Transverse colon (tissue), 4 donors: ENCODE results near the gene RHNO1. TPM values are rescaled to one million over a fixed set of nuclear protein-coding genes. Genes with fewer than 3 reads are reported as not detected.

Experiments
- DNase-seq: peaks from one replicate; pipeline ENCODE4 v3.0.0-alpha.2; 2019
- H3K27ac ChIP-seq, 4 donors: fragments of 200-600 bp; sonication (generic); 2 replicates each; pipeline ENCODE4 v1.5.1; 2016 to 2018; ENCODE audit warnings: inconsistent platforms in 4 of 4
- H3K27me3 ChIP-seq: fragments of 200-600 bp; sonication (generic); 2 replicates; pipeline ENCODE4 v1.5.1; 2017; ENCODE audit warnings: inconsistent platforms
- H3K36me3 ChIP-seq, 4 donors: fragments of 200-600 bp; sonication (generic); 2 replicates each; pipeline ENCODE4 v1.5.1; 2017 to 2019; ENCODE audit warnings: inconsistent platforms in 4 of 4
- H3K4me1 ChIP-seq, 4 donors: fragments of 200-600 bp; sonication (generic); 2 replicates each; pipeline ENCODE4 v1.5.1; 2017 to 2020; ENCODE audit warnings: inconsistent platforms in 4 of 4
- H3K4me3 ChIP-seq, 4 donors: fragments of 200-600 bp; sonication (generic); 1 replicate in 1 of 4; 2 replicates in 3 of 4; pipeline versions ENCODE4 v1.5.1 to v1.6.1; 2017 to 2019; ENCODE audit warnings: inconsistent platforms in 4 of 4
- H3K9me3 ChIP-seq, 2 donors: fragments of 200-600 bp; sonication (generic); 2 replicates each; pipeline ENCODE4 v1.5.1; 2017 to 2019; ENCODE audit warnings: inconsistent platforms in 2 of 2
- CTCF ChIP-seq, 5 experiments: fragments of 200-600 bp in 3 of 5; fragments of 450-650 bp in 2 of 5; sonication (generic) in 3 of 5; IDR thresholded peaks; 1 replicate in 2 of 5; 2 replicates in 3 of 5; pipeline ENCODE4 v1.5.1; 2016 to 2017; ENCODE audit warnings: antibody characterized with exemption in 5 of 5, inconsistent platforms in 3 of 5, mild to moderate bottlenecking in 2 of 5, moderate library complexity in 1 of 5
- EP300 ChIP-seq: sonication (generic); formaldehyde crosslinking; IDR thresholded peaks from one replicate; pipeline ENCODE4 v1.6.1; 2017; ENCODE audit warnings: antibody characterized with exemption, low read depth
- POLR2A ChIP-seq: fragments of 450-650 bp; IDR thresholded peaks from one replicate; pipeline ENCODE4 v1.6.1; 2016; ENCODE audit warnings: antibody characterized with exemption, mild to moderate bottlenecking, moderate library complexity
- POLR2AphosphoS5 ChIP-seq, 3 donors: sonication (generic); formaldehyde crosslinking; IDR thresholded peaks; one replicate each; pipeline ENCODE4 v1.6.1; 2016; ENCODE audit warnings: antibody characterized with exemption in 3 of 3
- WGBS, 2 donors: methylation state at CpG; one replicate each; pipeline ENCODE4 v1.1.5; 2018; ENCODE audit warnings: low coverage in 1 of 2; 5-methylcytosine and 5-hydroxymethylcytosine counted together
- in situ Hi-C, 4 donors: fragments of 200-750 bp; cut with MboI; loops; one replicate each; pipeline versions ENCODE4 v1.15.0 to v1.15.1; 2017; ENCODE audit warnings: low sequenced_read_pairs in 3 of 4, low pct_ligation_motif_present in 1 of 4, low pct_unique_long_range_greater_than_20kb in 1 of 4
- intact Hi-C: fragments of 100-400 bp; cut with DNase I; formaldehyde crosslinking; loops from one replicate; pipeline ENCODE4 v1.15.1; 2023; ENCODE audit warnings: low total_unique reads
- total RNA-seq, 4 donors: library from RNA; depleted of rRNA; stranded (reverse); fragments of >200 nt; gene quantifications; one replicate each; pipeline ENCODE4 v1.1.0, GENCODE V29; 2016

RHNO1 gene
- total RNA-seq, 4 donors from 2014 or later = 5.4 to 16.8 (median 8.6) TPM

- H3K4me3 ChIP-seq = peak overlapping the region in 3 of 4 donors; percentile 58 to 97 (median 89)
- intact Hi-C loops = no loop called here
- 73% methylated on average over 10 of the region's 10 CpGs; no CpG with 5 or more reads in 1 of the 2 donors for WGBS, 2 donors
These were observed 13.0 kb downstream of the RHNO1 start for GRCh38 chr12:2890001-2890387.

GRCh38 chr12:2890388-2891239, 13.6 kb downstream of the RHNO1 start, which contains the start of gene TULP3:
TSS of gene TULP3 (plus strand) at chr12:2890891. CDS start at chr12:2890948, 57 bp downstream.
- TF ChIP-seq POLR2A = peak; percentile 79
- TF ChIP-seq EP300 = no peak
- TF ChIP-seq POLR2AphosphoS5 (IDR thresholded peaks at IDR 0.05) = peak; percentile 91 to 95 (median 94)
- 0% methylated on average over 50 of the region's 83 CpGs; no CpG with 5 or more reads in 1 of the 2 donors for WGBS, 2 donors
- Histone ChIP-seq H3K27me3 (no peaks in the 10 kb centered on the region), H3K4me3 (peak within 1 kb of the TSS; percentile 58 to 97 (median 74)), H3K36me3 (no peaks in the 10 kb centered on the region), H3K27ac (peak within 1 kb of the TSS; percentile 89 to 96 (median 96)), H3K9me3 (no peaks in the 10 kb centered on the region), H3K4me1 (peaks cover 4 to 26% (median 17%) of the 10 kb centered on the region in 4 donors)
- peak; percentile 99 for DNase-seq
- in situ Hi-C loops (no loop called here), intact Hi-C loops (no loop called here)

More at GRCh38 chr12:2890001-2890387, 13.0 kb downstream of the RHNO1 start:
- H3K4me1 ChIP-seq = peaks cover 4 to 23% (median 16%) of the 10 kb centered on the region in 4 donors
- in situ Hi-C loops = no loop called here
- H3K36me3 ChIP-seq = no peaks in the 10 kb centered on the region
- H3K27me3 ChIP-seq = no peaks in the 10 kb centered on the region
- TF ChIP-seq POLR2A (no peak), CTCF (IDR thresholded peaks at IDR 0.05) (no peak), EP300 (no peak), POLR2AphosphoS5 (IDR thresholded peaks at IDR 0.05) (no peak)
- H3K9me3 ChIP-seq = no peaks in the 10 kb centered on the region
- DNase-seq = no peak
- peak overlapping the region; percentile 89 to 96 (median 96) for H3K27ac ChIP-seq

GRCh38 chr12:2891240-2892053, 14.4 kb downstream of the RHNO1 start:
- in situ Hi-C loops = no loop called here
- intact Hi-C loops = no loop called here
- peak; percentile 51 for DNase-seq
- peak overlapping the region; percentile 58 to 97 (median 74) for H3K4me3 ChIP-seq
- 23 to 49% methylated on average over 11 to 42 of the region's 42 CpGs for WGBS, 2 donors
- peaks cover 4 to 26% (median 19%) of the 10 kb centered on the region in 4 donors for H3K4me1 ChIP-seq
- H3K27ac ChIP-seq = peak overlapping the region; percentile 89 to 96 (median 96)
- no peaks in the 10 kb centered on the region for H3K36me3 ChIP-seq
- TF ChIP-seq POLR2AphosphoS5 (IDR thresholded peaks at IDR 0.05) = no peak
- no peak for TF ChIP-seq EP300
- no peak for TF ChIP-seq CTCF (IDR thresholded peaks at IDR 0.05)
- no peak for TF ChIP-seq POLR2A
- no peaks in the 10 kb centered on the region for H3K27me3 ChIP-seq
- H3K9me3 ChIP-seq = no peaks in the 10 kb centered on the region

GRCh38 chr12:2892246-2892645, 15.2 kb downstream of the RHNO1 start:
- 50 to 76% methylated on average over 1 to 12 of the region's 12 CpGs for WGBS, 2 donors
- in situ Hi-C loops = no loop called here
- TF ChIP-seq POLR2AphosphoS5 (IDR thresholded peaks at IDR 0.05) (no peak), CTCF (IDR thresholded peaks at IDR 0.05) (no peak), EP300 (no peak), POLR2A (no peak)
- intact Hi-C loops = no loop called here
- H3K36me3 ChIP-seq = no peaks in the 10 kb centered on the region
- H3K27ac ChIP-seq = peak overlapping the region; percentile 89 to 96 (median 96)
- no peaks in the 10 kb centered on the region for H3K9me3 ChIP-seq
- DNase-seq = no peak
- no peak overlapping the region for H3K4me3 ChIP-seq
- H3K27me3 ChIP-seq = no peaks in the 10 kb centered on the region
- H3K4me1 ChIP-seq = peaks cover 4 to 26% (median 19%) of the 10 kb centered on the region in 4 donors
